GM21390 (cell line): Measurements from ENCODE around the gene SPECC1L.

ENCODE experiments used
- ATAC-seq: cut with Tn5 transposase; IDR thresholded peaks from one replicate; pipeline ENCODE4 v1.9.1; 2021; ENCODE audit not compliant: unreplicated experiment

SPECC1L gene

GRCh38 chr22:24426851-24427499, 156.3 kb downstream of the SPECC1L start:
- ATAC-seq: no peak

GRCh38 chr22:24427500-24428164, 157.0 kb downstream of the SPECC1L start, which contains the start of gene ADORA2A:
Gene ADORA2A, plus strand, starts transcription at chr22:24427599. Its CDS starts 5,806 bp downstream, at chr22:24433405.
- peak; percentile 48 for ATAC-seq

- no peak for ATAC-seq
Measured at GRCh38 chr22:24428751-24429410, 158.2 kb downstream of the SPECC1L start.

- ATAC-seq: no peak
Measured at GRCh38 chr22:24429411-24430365, 159.1 kb downstream of the SPECC1L start.

- no peak for ATAC-seq
Measured at GRCh38 chr22:24430431-24431308, 160.0 kb downstream of the SPECC1L start.

- ATAC-seq: no peak
Measured at GRCh38 chr22:24431309-24432034, 160.8 kb downstream of the SPECC1L start.

GRCh38 chr22:24432059-24432853, 161.6 kb downstream of the SPECC1L start:
- no peak for ATAC-seq

- no peak for ATAC-seq
Measured at GRCh38 chr22:24433001-24433827, 162.6 kb downstream of the SPECC1L start.

- ATAC-seq: peak; percentile 61
Measured at GRCh38 chr22:24433828-24434470, 163.3 kb downstream of the SPECC1L start.

GRCh38 chr22:24434471-24435322, 164.1 kb downstream of the SPECC1L start:
- ATAC-seq: peak; percentile 33

GRCh38 chr22:24435323-24435645, 164.7 kb downstream of the SPECC1L start:
- no peak for ATAC-seq

- ATAC-seq: no peak
Measured at GRCh38 chr22:24435861-24436371, 165.3 kb downstream of the SPECC1L start.

- no peak for ATAC-seq
Measured at GRCh38 chr22:24436553-24436952, 165.9 kb downstream of the SPECC1L start.

GRCh38 chr22:24437091-24437490, 166.5 kb downstream of the SPECC1L start:
- ATAC-seq: no peak

GRCh38 chr22:24437741-24438328, 167.2 kb downstream of the SPECC1L start:
- no peak for ATAC-seq

- no peak for ATAC-seq
Measured at GRCh38 chr22:24440270-24440717, 169.7 kb downstream of the SPECC1L start.
